Upper lobe of right lung (tissue), 1 donor: ENCODE data around the gene C17orf113. TPM values are rescaled to one million over a fixed set of nuclear protein-coding genes. Genes with fewer than 3 reads are reported as not detected.

ENCODE experiments used
- ATAC-seq: fragments of 200-7000 bp; cut with Tn5 transposase; one replicate; pipeline ENCODE4 v1.9.1; 2020; ENCODE audit warnings: mild to moderate bottlenecking, moderate library complexity
- DNase-seq: peaks from one replicate; pipeline ENCODE4 v3.0.0-alpha.2; 2020
- H3K27ac ChIP-seq: fragments of 200-600 bp; one replicate; pipeline ENCODE4 v1.8.0; 2022
- H3K27me3 ChIP-seq: fragments of 200-600 bp; one replicate; pipeline ENCODE4 v1.8.0; 2022; ENCODE audit warnings: mild to moderate bottlenecking
- H3K36me3 ChIP-seq: fragments of 200-600 bp; one replicate; pipeline ENCODE4 v1.8.0; 2022
- H3K4me1 ChIP-seq: fragments of 200-600 bp; one replicate; pipeline ENCODE4 v1.8.0; 2022
- H3K4me3 ChIP-seq: fragments of 200-600 bp; one replicate; pipeline ENCODE4 v1.8.0; 2022; ENCODE audit warnings: mild to moderate bottlenecking
- H3K9me3 ChIP-seq: fragments of 200-600 bp; one replicate; pipeline ENCODE4 v1.8.0; 2022
- intact Hi-C: fragments of 100-400 bp; cut with DNase I; formaldehyde crosslinking; loops from one replicate; pipeline ENCODE4 v1.11.0; 2022
- total RNA-seq: library from RNA; stranded (reverse); fragmentation: NEBNext Ultra II Directional; extraction: Animal tissue kit (Norgen Biotek cat#: 25700); gene quantifications from one replicate; pipeline ENCODE4 v1.2.1, GENCODE V29; 2021
- TF ChIP-seq, protein P1 (sequence below): fragments of 200-600 bp; IDR thresholded peaks from one replicate; pipeline ENCODE4 v1.8.0; 2022; ENCODE audit warnings: antibody characterized with exemption
- donor health status: DM: no; HTN: yes; CAD: no; lungs with severe emphysema.

C17orf113 gene
- total RNA-seq, 1 donor from 2014 or later = 0.72 TPM

DNA sequence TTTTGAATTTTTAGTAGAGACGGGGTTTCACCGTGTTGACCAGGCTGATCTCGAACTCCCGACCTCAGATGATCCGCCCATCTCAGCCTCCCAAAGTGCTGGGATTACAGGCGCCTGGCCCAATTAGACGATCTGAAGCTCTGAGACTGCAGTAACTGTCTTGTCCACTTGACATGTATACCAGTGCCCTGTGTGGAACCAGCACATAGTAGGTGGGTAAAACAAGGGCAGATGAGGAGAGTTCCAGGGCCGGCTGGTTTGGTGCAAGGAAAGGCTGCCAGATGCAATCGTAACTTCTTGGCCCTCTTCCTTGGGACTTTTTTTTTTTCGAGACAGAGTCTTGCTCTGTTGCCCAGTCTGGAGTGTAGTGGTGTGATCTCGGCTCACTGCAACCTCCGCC, 3.1 kb downstream of the C17orf113 start:
- no peak for ATAC-seq
- TF ChIP-seq, protein P1, sequence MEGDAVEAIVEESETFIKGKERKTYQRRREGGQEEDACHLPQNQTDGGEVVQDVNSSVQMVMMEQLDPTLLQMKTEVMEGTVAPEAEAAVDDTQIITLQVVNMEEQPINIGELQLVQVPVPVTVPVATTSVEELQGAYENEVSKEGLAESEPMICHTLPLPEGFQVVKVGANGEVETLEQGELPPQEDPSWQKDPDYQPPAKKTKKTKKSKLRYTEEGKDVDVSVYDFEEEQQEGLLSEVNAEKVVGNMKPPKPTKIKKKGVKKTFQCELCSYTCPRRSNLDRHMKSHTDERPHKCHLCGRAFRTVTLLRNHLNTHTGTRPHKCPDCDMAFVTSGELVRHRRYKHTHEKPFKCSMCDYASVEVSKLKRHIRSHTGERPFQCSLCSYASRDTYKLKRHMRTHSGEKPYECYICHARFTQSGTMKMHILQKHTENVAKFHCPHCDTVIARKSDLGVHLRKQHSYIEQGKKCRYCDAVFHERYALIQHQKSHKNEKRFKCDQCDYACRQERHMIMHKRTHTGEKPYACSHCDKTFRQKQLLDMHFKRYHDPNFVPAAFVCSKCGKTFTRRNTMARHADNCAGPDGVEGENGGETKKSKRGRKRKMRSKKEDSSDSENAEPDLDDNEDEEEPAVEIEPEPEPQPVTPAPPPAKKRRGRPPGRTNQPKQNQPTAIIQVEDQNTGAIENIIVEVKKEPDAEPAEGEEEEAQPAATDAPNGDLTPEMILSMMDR = no peak
- Histone ChIP-seq H3K36me3 (no peaks in the 10 kb centered on the region), H3K9me3 (no peaks in the 10 kb centered on the region), H3K4me3 (no peak overlapping the region), H3K27ac (no peak overlapping the region), H3K27me3 (no peaks in the 10 kb centered on the region), H3K4me1 (peaks cover 11% of the 10 kb centered on the region)
- intact Hi-C loops = no loop called here
- no peak for DNase-seq

DNA sequence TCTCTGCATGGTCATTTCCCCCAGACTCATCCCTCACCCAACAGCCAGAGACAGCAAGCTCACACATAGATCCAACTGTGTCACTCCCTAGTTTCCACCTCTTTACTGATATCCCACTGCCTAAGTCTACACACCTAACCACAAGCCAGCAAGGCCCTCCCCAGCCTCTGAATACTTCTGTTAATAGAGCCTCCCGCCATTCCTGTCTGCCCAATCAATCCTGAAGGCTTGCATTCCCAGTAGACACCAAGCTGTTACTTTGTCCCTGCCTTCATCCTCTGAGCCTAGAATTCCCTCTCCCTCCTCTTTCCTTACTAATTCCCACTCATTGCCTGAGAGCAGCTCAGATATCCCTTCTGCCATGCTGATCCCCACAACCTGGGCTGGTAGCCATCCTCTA, 4.7 kb downstream of the C17orf113 start:
- TF ChIP-seq, protein P1 = no peak
- no peak for ATAC-seq

DNA sequence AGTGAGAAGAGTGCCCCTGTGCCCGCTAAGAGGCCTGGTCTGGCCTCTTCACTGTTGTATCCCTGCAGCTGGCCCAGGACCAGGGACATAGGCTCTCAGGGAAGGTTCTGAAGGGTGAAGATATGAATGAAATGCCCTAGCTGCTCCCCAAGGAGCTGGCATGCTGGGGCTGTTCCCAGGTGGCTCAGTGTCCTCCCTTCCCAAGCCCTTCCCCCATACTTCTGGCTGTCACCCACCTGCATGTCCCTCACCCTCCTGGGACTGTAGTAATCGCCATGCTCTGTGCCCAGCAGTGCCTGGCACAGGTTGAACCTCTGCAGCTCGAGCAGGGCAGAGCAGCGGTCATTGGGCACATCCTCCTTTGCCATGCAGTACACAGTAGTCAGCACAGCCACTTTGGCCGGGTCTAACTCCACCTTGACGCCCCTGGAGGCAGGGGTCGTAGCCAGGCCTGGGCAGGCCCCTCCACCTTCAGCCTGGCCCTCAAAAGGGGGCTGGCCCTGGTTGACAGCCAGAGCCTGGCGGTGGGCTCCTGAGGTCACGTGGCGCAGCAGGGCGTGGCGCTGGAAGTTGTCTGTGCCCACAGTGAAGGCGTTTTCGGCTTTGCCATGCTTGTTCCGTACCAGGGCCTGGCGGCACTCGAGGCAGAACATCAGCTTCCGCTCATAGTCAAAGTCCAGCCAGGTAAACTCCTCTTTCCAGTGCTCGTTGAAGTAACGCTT, 7.6 kb downstream of the C17orf113 start:
- Histone ChIP-seq H3K4me3 (no peak overlapping the region), H3K4me1 (no peaks in the 10 kb centered on the region), H3K9me3 (no peaks in the 10 kb centered on the region), H3K27ac (no peak overlapping the region), H3K36me3 (no peaks in the 10 kb centered on the region), H3K27me3 (no peaks in the 10 kb centered on the region)
- intact Hi-C loops = no loop called here
- TF ChIP-seq, protein P1 = no peak
- DNase-seq = no peak
- ATAC-seq = no peak

More for the DNA sequence above, 4.7 kb downstream of the C17orf113 start:
- Histone ChIP-seq H3K9me3 (no peaks in the 10 kb centered on the region), H3K27me3 (no peaks in the 10 kb centered on the region), H3K27ac (no peak overlapping the region), H3K4me1 (peaks cover 8% of the 10 kb centered on the region), H3K36me3 (no peaks in the 10 kb centered on the region), H3K4me3 (no peak overlapping the region)
- intact Hi-C loops = no loop called here
- no peak for DNase-seq

DNA sequence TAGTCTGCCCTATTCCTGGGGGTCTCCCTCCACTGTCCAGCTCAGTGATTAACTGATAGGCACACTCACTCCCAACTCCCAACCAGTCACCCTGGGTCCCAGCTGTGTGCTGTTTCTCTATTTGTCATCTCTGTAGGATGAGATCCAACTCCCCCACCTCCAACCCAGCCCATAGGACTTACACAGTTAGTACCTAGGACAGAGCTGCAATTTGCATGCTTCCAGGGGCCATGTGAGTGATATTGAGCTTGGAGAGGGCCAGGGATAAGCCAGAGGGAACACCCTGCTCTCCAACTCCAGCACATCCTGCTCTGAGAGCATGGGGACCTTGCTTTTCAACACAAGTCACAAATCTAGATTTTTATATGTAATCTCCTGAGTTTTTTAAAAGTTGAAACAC, 8.8 kb downstream of the C17orf113 start:
- Histone ChIP-seq H3K27ac (no peak overlapping the region), H3K4me1 (no peaks in the 10 kb centered on the region), H3K4me3 (no peak overlapping the region), H3K9me3 (no peaks in the 10 kb centered on the region), H3K36me3 (no peaks in the 10 kb centered on the region), H3K27me3 (no peaks in the 10 kb centered on the region)
- TF ChIP-seq, protein P1 = no peak
- intact Hi-C loops = no loop called here
- ATAC-seq (no peak), DNase-seq (no peak)

DNA sequence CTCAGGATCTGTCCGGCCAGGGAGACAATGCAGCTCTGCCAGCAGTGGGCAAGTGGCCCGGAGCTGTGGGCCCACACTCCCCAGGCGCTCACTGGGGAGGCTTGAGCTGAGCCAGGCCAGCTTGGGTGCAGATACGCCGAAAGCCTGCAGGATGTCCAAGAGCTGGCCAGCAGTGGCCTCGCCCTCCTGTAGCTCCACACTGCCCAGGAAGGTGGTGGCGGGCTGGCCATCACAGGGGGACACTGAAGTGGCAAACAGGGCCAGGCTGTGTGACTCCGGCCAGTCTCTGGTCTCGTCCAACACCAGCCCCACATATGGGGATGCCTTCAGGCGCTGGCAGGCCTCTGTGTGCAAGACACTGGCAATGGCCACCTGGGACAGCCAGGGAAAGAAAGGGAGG, 9.6 kb downstream of the C17orf113 start:
- H3K4me1 ChIP-seq = no peaks in the 10 kb centered on the region
- ATAC-seq (no peak), DNase-seq (no peak)
- H3K9me3 ChIP-seq = no peaks in the 10 kb centered on the region
- no peaks in the 10 kb centered on the region for H3K27me3 ChIP-seq
- intact Hi-C loops = no loop called here
- no peaks in the 10 kb centered on the region for H3K36me3 ChIP-seq
- no peak overlapping the region for H3K4me3 ChIP-seq
- TF ChIP-seq, protein P1 = no peak
- H3K27ac ChIP-seq = no peak overlapping the region
